Natural killer cell (primary cell): Measurements from ENCODE around the gene EPG5. TPM values are rescaled to one million over a fixed set of nuclear protein-coding genes. Genes with fewer than 3 reads are reported as not detected.

Experiments used
- ATAC-seq, 3 donors: fragments of 150-1000 bp in 2 of 3; fragments of 200-7000 bp in 1 of 3; cut with Tn5 transposase; 1 replicate in 1 of 3; 2 replicates in 2 of 3; pipeline ENCODE4 v1.10.0; 2021; ENCODE audit warnings: mild to moderate bottlenecking in 2 of 3, moderate library complexity in 2 of 3
- DNase-seq, 2 donors: peaks; one replicate each; pipeline versions ENCODE4 v3.0.0 to v3.0.0-alpha.2; 2013 to 2021; ENCODE audit warnings: mixed read lengths in 1 of 2
- H3K27ac ChIP-seq: one replicate; pipeline ENCODE4 v1.5.1; 2013; ENCODE audit warnings: mild to moderate bottlenecking, low read length
- H3K27me3 ChIP-seq: one replicate; pipeline ENCODE4 v1.6.1; 2013; ENCODE audit warnings: low read length; ENCODE audit not compliant: control insufficient read depth, insufficient read depth
- H3K36me3 ChIP-seq: one replicate; pipeline ENCODE4 v1.6.1; 2013; ENCODE audit warnings: low read length; ENCODE audit not compliant: control insufficient read depth, insufficient read depth
- H3K4me1 ChIP-seq: one replicate; pipeline ENCODE4 v1.6.1; 2013; ENCODE audit warnings: low read length; ENCODE audit not compliant: control insufficient read depth, insufficient read depth
- H3K4me3 ChIP-seq: one replicate; pipeline ENCODE4 v1.5.1; 2013; ENCODE audit warnings: low read length
- H3K9me3 ChIP-seq: one replicate; pipeline ENCODE4 v1.6.1; 2013; ENCODE audit warnings: low read length; ENCODE audit not compliant: control insufficient read depth, insufficient read depth
- H3K27ac Mint-ChIP-seq, 2 donors: one replicate each; pipeline ENCODE4 v1.8.0; 2022; ENCODE audit warnings: mild to moderate bottlenecking in 2 of 2, mixed read lengths in 2 of 2, moderate library complexity in 1 of 2
- H3K27me3 Mint-ChIP-seq, 2 donors: one replicate each; pipeline ENCODE4 v1.8.0; 2022; ENCODE audit warnings: low read depth in 2 of 2, mixed read lengths in 2 of 2
- H3K36me3 Mint-ChIP-seq: one replicate; pipeline ENCODE4 v1.8.0; 2022; ENCODE audit warnings: mixed read lengths
- H3K4me1 Mint-ChIP-seq, 2 donors: one replicate each; pipeline ENCODE4 v1.8.0; 2022; ENCODE audit warnings: mixed read lengths in 2 of 2
- H3K4me3 Mint-ChIP-seq: one replicate; pipeline ENCODE4 v1.8.0; 2022; ENCODE audit warnings: mild to moderate bottlenecking, moderate library complexity, mixed read lengths
- H3K9me3 Mint-ChIP-seq, 2 donors: one replicate each; pipeline ENCODE4 v1.8.0; 2022; ENCODE audit warnings: mixed read lengths in 2 of 2
- whole genome bisulfite sequencing: methylation state at CpG from one replicate; pipeline ENCODE4 v1.1.7; 2013; ENCODE audit warnings: missing lambda C conversion rate; ENCODE audit not compliant: insufficient coverage; 5-methylcytosine and 5-hydroxymethylcytosine counted together
- intact Hi-C: fragments of 100-400 bp; cut with micrococcal nuclease; formaldehyde crosslinking; loops from one replicate; pipeline ENCODE4 v1.14.2; 2022
- total RNA-seq, 4 donors: library from RNA; stranded (reverse); fragments of 120-200 nt in 1 of 4; gene quantifications; one replicate each; pipeline versions ENCODE4 v1.2.3 to v1.2.4, GENCODE V29; 2013 to 2022
- TF ChIP-seq, protein P1 (sequence below): fragments of 200-600 bp; IDR thresholded peaks from one replicate; pipeline ENCODE4 v1.8.0; 2022; ENCODE audit warnings: antibody characterized with exemption

EPG5 gene
- total RNA-seq, 3 donors from 2014 or later (not counting 1 experiment from before 2014, with no cell fraction given): 81.3 to 133 (median 99.6) TPM

DNA sequence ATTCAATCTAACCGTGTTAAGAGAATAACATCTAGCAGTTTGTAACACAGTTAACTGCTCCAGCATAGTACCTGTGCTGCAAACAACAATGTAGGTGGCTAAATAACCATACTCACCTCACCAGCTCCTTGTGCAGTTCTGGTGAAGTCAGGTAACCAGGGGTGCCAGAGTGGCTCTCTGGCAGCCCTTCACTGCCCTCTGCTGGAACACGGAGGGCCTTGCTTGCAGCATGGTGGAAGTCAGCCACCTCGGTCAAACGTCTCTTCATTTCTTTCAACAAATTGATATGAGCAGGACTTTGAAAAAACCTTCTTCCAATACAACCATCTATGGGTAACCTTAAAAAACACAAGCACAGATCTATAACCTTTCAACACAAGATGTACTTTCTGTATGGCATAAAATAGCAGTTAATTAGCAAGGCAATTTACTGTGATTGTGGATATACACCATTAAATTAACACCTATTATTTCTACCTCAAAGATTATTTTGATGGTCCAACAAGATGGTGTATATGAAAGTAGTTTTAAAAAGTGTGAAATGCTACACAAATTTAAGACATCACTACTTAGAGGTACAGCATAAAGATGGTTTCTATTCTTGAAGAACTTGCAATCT lies 56.6 kb downstream of the EPG5 start:
- Histone ChIP-seq H3K36me3 (peaks cover 71% of the 10 kb centered on the region), H3K4me1 (no peaks in the 10 kb centered on the region), H3K27me3 (no peaks in the 10 kb centered on the region), H3K9me3 (no peaks in the 10 kb centered on the region), H3K27ac (no peak overlapping the region), H3K4me3 (no peak overlapping the region)
- Mint-ChIP-seq H3K4me1 (peaks cover 0 to 5% of the 10 kb centered on the region in 2 donors), H3K27ac (peak overlapping the region in 1 of 2 donors; percentile 34), H3K4me3 (no peak overlapping the region), H3K27me3 (no peaks in the 10 kb centered on the region), H3K9me3 (no peaks in the 10 kb centered on the region), H3K36me3 (peaks cover 60% of the 10 kb centered on the region)
- peak; percentile 44 to 75 for DNase-seq
- peak; percentile 82 to 94 (median 83) for ATAC-seq
- intact Hi-C loops: loop anchor here (1.0 to 5.0 kb wide), 4 partner anchors 64 to 290 kb away; partner anchors contain the start of gene PSTPIP2
- TF ChIP-seq, protein P1, sequence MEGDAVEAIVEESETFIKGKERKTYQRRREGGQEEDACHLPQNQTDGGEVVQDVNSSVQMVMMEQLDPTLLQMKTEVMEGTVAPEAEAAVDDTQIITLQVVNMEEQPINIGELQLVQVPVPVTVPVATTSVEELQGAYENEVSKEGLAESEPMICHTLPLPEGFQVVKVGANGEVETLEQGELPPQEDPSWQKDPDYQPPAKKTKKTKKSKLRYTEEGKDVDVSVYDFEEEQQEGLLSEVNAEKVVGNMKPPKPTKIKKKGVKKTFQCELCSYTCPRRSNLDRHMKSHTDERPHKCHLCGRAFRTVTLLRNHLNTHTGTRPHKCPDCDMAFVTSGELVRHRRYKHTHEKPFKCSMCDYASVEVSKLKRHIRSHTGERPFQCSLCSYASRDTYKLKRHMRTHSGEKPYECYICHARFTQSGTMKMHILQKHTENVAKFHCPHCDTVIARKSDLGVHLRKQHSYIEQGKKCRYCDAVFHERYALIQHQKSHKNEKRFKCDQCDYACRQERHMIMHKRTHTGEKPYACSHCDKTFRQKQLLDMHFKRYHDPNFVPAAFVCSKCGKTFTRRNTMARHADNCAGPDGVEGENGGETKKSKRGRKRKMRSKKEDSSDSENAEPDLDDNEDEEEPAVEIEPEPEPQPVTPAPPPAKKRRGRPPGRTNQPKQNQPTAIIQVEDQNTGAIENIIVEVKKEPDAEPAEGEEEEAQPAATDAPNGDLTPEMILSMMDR: peak; percentile 82
- WGBS: 43% methylated on average over 4 of the region's 4 CpGs

DNA sequence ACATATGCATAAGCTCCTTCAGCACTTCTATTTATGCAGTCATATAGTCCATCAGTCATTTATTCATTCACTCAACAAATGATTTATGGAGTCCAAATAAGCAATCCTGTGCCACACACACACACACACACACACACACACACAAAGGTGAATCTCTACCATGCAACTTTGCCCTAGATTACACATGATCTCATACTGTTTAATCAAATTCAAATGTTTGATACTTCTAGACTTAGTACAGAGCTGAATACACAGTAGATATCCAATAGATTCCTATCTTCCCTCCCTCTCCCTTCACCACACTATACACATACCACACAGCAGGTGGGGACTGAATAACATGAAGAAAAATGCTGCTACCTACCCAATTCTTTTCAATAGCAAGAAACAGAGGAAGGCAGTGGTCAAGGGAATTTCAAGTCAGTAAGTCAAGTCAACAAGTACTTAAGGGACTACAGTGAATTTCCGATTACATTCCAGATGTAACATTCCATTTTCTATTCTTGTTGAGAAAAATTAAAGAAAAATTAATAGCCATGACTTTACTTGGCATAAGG lies 65.4 kb downstream of the EPG5 start:
- TF ChIP-seq, protein P1: no peak
- H3K27ac ChIP-seq: no peak overlapping the region
- intact Hi-C loops: no loop called here
- H3K27me3 ChIP-seq: no peaks in the 10 kb centered on the region
- H3K27me3 Mint-ChIP-seq: no peaks in the 10 kb centered on the region
- H3K36me3 Mint-ChIP-seq: peaks cover 45% of the 10 kb centered on the region
- no peak overlapping the region for H3K4me3 ChIP-seq
- DNase-seq (no peak), ATAC-seq (no peak)
- H3K27ac Mint-ChIP-seq: peak overlapping the region; percentile 13 to 88
- peaks cover 13 to 23% of the 10 kb centered on the region in 2 donors for H3K4me1 Mint-ChIP-seq
- H3K4me1 ChIP-seq: no peaks in the 10 kb centered on the region
- no peaks in the 10 kb centered on the region for H3K9me3 Mint-ChIP-seq
- H3K4me3 Mint-ChIP-seq: no peak overlapping the region
- no CpG with 5 or more reads among the region's 1 CpG for WGBS
- no peaks in the 10 kb centered on the region for H3K9me3 ChIP-seq
- H3K36me3 ChIP-seq: peaks cover 68% of the 10 kb centered on the region

DNA sequence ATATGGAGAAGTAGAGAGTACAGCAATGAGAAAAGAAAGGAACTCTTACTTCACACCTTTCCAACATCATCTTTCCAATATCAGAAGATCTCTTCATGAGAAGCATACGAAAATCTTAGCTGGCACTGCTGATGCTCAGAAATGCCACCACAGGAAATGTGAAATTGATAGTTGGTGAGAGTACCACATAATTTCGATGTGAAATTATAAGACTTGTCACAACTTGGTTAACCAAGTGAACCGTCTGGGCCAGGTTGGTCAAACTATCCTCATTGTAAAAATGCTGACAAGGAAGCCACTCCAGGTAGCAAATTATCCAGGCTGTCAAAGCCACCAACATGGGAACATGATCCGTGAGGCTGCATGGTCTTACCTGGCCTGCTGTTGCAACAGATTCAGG lies 66.5 kb downstream of the EPG5 start:
- Mint-ChIP-seq H3K27ac (peak overlapping the region; percentile 34 to 88), H3K27me3 (no peaks in the 10 kb centered on the region), H3K4me1 (peaks cover 13 to 28% of the 10 kb centered on the region in 2 donors), H3K4me3 (peak overlapping the region; percentile 40), H3K9me3 (no peaks in the 10 kb centered on the region), H3K36me3 (peaks cover 36% of the 10 kb centered on the region)
- Histone ChIP-seq H3K4me3 (no peak overlapping the region), H3K27me3 (no peaks in the 10 kb centered on the region), H3K9me3 (no peaks in the 10 kb centered on the region), H3K36me3 (peaks cover 68% of the 10 kb centered on the region), H3K4me1 (no peaks in the 10 kb centered on the region), H3K27ac (no peak overlapping the region)
- intact Hi-C loops: no loop called here
- 57% methylated on average over 4 of the region's 4 CpGs for WGBS
- peak; percentile 18 to 67 (median 41) for ATAC-seq
- TF ChIP-seq, protein P1: no peak
- DNase-seq: no peak
